Skeletal muscle cell (primary cell): ENCODE data around the gene TNFSF11.
A peak's percentile ranks its signal among the peaks of the same experiment; 100 is the strongest.

Experiments used
- DNase-seq: peaks from one replicate; pipeline ENCODE4 v3.0.0-alpha.2; 2010; ENCODE audit warnings: low read depth
- H3K4me3 ChIP-seq: 2 replicates; pipeline ENCODE4 v1.5.1; 2011; ENCODE audit warnings: low read depth, mild to moderate bottlenecking, control low read depth, low read length, moderate library complexity

TNFSF11 gene

GRCh38 chr13:42574011-42574410 is at the start of gene TNFSF11:
TSS of gene TNFSF11 (plus strand) at chr13:42574152. CDS start at chr13:42574304, 152 bp downstream.
- peak within 1 kb of the TSS; percentile 36 for H3K4me3 ChIP-seq
- no peak for DNase-seq

GRCh38 chr13:42524487-42525034 is 49.4 kb upstream of the TNFSF11 start:
- DNase-seq: no peak
- no peak overlapping the region for H3K4me3 ChIP-seq

GRCh38 chr13:42525035-42525504 is 48.9 kb upstream of the TNFSF11 start:
- no peak overlapping the region for H3K4me3 ChIP-seq
- peak; percentile 48 for DNase-seq

- no peak for DNase-seq
- H3K4me3 ChIP-seq: no peak overlapping the region
Observed at GRCh38 chr13:42526276-42526675, 47.7 kb upstream of the TNFSF11 start.

GRCh38 chr13:42526804-42527203 is 47.1 kb upstream of the TNFSF11 start:
- H3K4me3 ChIP-seq: no peak overlapping the region
- DNase-seq: no peak

- H3K4me3 ChIP-seq: no peak overlapping the region
- no peak for DNase-seq
Observed at GRCh38 chr13:42532561-42533335, 41.2 kb upstream of the TNFSF11 start.

GRCh38 chr13:42533336-42533591 is 40.7 kb upstream of the TNFSF11 start:
- no peak for DNase-seq
- H3K4me3 ChIP-seq: no peak overlapping the region

GRCh38 chr13:42534785-42535184 is 39.2 kb upstream of the TNFSF11 start:
- no peak for DNase-seq
- H3K4me3 ChIP-seq: no peak overlapping the region

- no peak for DNase-seq
- H3K4me3 ChIP-seq: no peak overlapping the region
Observed at GRCh38 chr13:42538996-42539395, 35.0 kb upstream of the TNFSF11 start.

GRCh38 chr13:42539670-42540069 is 34.3 kb upstream of the TNFSF11 start:
- no peak overlapping the region for H3K4me3 ChIP-seq
- no peak for DNase-seq

GRCh38 chr13:42543215-42543797 is 30.6 kb upstream of the TNFSF11 start:
- DNase-seq: no peak
- no peak overlapping the region for H3K4me3 ChIP-seq

GRCh38 chr13:42544246-42544926 is 29.6 kb upstream of the TNFSF11 start:
- H3K4me3 ChIP-seq: no peak overlapping the region
- no peak for DNase-seq

GRCh38 chr13:42545842-42546241 is 28.1 kb upstream of the TNFSF11 start:
- no peak overlapping the region for H3K4me3 ChIP-seq
- DNase-seq: no peak

GRCh38 chr13:42547612-42548011 is 26.3 kb upstream of the TNFSF11 start:
- DNase-seq: no peak
- no peak overlapping the region for H3K4me3 ChIP-seq

GRCh38 chr13:42548731-42549551 is 25.0 kb upstream of the TNFSF11 start:
- peak; percentile 51 for DNase-seq

GRCh38 chr13:42549552-42549936 is 24.4 kb upstream of the TNFSF11 start:
- no peak for DNase-seq
- no peak overlapping the region for H3K4me3 ChIP-seq

More at GRCh38 chr13:42548731-42549551, 25.0 kb upstream of the TNFSF11 start:
- no peak overlapping the region for H3K4me3 ChIP-seq

GRCh38 chr13:42551611-42552010 is 22.3 kb upstream of the TNFSF11 start:
- H3K4me3 ChIP-seq: no peak overlapping the region
- DNase-seq: no peak

- DNase-seq: peak; percentile 73
- H3K4me3 ChIP-seq: no peak overlapping the region
Observed at GRCh38 chr13:42553098-42554046, 20.6 kb upstream of the TNFSF11 start.

GRCh38 chr13:42559057-42559456 is 14.9 kb upstream of the TNFSF11 start:
- no peak for DNase-seq
- no peak overlapping the region for H3K4me3 ChIP-seq
